HG03108 (cell line): ENCODE results near the gene PSEN2.
"Not testable (repeated sequence)": the region's sequence is repeated elsewhere in the genome, so short reads cannot be mapped to it uniquely, and the experiment has no call there.

Experiments used
- ATAC-seq: cut with Tn5 transposase; IDR thresholded peaks from one replicate; pipeline ENCODE4 v1.9.1; 2021; ENCODE audit warnings: moderate library complexity; ENCODE audit not compliant: unreplicated experiment

Gene PSEN2

DNA sequence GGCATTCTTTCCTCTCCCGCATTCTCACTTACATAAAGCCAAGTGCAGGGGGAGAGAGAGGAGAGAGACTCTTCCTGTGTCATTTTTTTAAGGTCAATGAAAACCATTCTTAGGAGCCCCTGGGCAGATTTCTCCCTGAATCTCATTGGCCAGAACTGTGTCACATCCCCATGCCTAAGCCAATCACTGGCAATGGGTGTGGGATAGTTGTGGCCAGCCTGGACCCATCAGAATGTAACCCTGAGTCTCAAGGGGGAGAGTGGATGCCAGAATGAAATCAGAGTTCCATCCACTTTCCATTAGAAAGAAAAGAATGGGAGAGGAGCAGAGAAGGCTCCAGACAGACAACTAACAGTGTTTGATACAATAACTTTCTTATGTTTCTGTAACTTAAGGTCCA lies 38.5 kb downstream of the PSEN2 start:
- no peak for ATAC-seq

DNA sequence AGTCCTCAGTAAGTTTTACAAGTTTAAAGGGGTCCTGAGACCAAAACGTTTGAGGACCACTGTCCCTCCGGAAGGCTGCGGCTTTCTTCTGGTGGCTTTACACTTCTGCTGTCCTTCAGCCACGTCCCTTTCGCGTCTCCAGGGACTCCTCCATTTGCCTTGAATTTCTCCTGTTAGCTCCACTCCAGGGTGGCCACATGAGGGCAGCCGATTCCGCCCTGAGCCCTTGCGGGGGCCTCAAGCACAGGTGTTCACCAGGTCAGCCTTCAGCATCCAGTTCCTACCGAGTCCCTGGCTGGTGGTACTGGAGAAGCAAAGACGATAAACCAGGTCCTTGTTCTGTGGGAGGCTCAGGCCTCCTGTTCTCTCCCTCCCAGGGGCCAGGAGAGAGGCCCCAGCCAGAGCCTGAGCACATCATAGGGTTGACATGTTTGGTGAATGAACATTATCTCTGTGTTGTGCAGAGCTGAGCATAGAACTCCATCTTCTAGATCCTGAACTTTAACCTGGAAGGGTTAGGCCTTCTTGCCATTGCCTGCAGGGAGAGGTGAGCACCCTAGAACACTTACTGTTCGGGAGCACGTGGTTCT lies 42.3 kb downstream of the PSEN2 start:
- no peak for ATAC-seq

DNA sequence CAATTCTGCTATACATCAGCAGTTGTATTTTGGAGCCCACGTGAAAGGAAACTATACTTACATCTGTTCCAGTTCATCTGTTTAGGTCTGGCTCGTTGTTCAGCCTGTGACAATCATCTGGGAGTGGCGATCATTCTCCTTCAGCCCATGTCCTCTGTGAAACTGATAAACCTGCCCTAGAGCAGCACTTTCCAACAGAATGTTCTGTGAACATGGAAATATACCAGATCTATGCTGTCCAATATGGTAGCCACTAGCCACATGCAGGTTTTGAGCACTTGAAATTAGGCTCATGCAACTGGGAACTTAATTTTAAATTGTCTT lies 45.2 kb downstream of the PSEN2 start:
- ATAC-seq: peak; percentile 16

DNA sequence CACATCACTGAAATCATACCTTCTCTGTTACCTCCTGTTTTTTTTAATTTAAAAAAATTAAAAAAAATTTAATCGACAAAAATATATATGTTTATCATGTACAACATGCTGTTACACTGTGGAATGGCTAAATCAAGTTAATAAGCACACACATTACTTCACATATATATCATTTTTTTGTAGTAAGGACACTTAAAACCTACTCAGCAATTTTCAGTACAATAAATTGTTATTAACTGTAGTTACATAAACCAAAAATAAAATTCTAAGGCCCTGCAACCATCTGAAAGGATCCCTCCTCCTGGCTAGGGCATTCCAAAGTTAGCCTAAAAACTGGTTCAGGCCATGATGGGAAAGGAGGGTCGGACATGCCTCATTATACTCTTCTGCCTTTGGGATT lies 46.1 kb downstream of the PSEN2 start:
- no peak for ATAC-seq

DNA sequence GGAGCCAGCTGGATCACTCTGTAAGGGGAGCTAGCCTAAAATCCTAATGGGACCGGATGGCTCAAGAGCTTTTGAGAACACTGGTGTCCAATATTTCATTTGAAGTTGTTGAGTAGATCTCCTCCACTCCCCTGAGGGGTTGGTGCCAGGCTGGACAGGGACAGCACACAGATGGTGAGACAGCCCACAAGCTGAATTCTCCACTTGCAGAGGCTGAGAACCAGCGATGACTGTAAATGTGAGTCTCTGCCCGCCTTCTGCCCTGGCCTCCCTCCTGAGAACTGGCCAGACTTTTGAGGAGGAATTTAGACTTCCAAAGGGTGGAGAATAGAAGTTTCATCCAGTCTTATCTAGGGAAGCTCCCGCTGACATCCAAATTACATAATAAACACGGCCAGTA lies 49.2 kb downstream of the PSEN2 start:
- ATAC-seq: no peak

DNA sequence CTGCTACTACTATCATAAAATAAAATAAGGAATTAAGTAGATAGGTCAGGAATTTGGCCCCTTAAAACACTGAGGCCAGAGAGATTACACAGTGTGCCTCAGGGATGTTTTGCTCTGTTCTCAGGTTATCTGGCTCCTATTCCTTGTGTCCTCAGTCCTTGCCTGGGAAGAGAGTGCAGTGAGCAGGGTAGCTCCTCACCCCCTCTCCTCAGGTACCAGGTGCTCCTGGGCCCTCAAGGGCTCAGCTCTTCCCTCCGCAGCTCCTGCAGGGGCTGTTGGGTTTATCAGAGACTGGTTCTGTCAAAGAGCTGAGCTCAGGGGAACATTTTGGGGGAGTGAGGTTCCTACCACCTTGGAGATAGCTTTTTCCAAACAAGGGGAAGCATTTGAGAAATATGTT lies 49.6 kb downstream of the PSEN2 start:
- ATAC-seq: no peak

DNA sequence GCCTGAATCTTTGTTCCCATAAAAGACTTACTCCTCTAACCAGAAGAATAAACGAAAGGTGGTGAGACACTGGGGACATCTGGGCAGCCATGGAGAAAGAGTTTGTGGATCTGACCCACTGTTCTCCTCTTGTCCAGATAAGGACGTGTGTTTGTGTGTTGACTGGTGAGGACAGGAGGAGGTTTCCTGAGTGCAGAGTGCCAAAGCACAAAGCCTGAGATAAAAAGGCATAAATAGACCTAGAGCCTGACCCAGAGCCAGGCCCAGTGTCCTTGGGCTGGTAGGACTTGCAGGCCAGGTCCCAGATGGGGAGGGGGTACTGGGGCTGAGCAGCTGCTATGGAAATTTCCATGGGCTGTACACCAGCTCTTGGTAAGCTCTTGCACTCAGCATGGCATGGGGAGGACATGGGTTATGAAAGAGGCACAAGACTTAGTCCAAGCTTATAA lies 50.1 kb downstream of the PSEN2 start:
- no peak for ATAC-seq

DNA sequence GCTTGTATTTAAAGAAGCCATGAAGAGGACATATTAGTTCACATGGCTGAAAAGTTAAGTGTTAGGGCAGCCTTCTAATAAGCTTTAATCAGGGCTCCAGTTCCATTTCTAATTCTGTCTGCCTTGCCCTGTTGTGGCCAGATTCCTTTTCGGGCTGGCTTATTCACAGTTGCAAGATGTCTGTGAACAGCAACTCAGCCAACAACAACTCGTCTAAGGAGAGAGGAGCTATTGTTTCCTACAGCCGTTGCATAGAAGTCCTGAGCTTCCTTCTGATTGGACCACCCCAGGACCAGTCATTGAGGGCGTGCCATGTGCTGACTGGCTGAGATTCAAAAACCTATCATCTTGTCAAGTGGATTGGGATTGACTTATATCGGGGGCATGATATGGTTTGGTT lies 51.1 kb downstream of the PSEN2 start:
- no peak for ATAC-seq

DNA sequence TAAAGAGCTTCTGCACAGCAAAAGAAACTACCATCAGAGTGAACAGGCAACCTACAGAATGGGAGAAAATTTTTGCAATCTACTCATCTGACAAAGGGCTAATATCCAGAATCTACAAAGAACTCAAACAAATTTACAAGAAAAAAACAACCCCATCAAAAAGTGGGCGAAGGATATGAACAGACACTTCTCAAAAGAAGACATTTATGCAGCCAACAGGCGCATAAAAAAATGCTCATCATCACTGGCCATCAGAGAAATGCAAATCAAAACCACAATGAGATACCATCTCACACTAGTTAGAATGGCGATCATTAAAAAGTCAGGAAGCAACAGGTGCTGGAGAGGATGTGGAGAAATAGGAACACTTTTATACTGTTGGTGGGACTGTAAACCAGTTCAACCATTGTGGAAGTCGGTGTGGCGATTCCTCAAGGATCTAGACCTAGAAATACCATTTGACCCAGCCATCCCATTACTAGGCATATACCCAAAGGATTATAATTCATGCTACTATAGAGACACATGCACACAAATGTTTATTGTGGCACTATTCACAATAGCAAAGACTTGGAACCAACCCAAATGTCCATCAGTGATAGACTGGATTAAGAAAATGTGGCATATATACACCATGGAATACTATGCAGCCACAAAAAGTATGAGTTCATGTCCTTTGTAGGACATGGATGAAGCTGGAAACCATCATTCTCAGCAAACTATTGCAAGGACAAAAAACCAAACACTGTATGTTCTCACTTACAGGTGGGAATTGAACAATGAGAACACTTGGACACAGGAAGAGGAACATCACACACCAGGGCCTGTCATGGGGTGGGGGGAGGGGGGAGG lies 59.1 kb downstream of the PSEN2 start:
- not testable (repeated sequence) for ATAC-seq

DNA sequence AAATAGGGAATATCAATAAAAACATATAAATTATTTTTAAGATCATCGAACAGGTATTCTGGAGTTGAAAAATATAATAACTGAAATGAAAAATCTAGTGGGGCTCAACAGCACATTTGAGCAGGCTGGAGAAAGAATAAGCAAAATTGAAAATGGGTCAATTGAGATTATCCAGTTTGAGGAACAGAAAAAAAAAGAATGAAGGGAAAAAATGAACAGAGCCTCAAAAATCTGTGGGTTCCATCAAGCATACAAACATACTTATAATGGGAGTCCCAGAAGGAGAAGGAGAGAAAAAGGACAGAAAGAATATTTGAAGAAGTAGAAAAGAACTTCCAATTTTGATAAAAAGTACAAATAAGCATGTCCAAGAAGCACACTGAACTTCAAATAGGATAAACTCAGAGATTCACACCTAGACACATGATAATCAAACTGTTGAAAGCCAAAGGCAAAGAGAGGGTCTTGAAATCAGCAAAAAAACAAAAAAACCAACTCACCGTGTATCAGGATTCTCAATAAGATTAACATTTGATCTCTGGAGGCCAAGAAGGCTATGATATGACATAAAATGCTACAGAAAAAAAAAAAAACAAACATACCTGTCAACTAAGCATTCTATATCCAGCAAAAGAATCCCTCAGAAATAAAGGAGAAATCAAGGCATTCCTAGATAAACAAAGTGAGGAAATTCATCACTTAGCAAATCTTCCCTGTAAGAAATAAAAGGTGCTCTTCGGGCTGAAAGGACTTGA lies 64.2 kb downstream of the PSEN2 start:
- ATAC-seq: no peak

DNA sequence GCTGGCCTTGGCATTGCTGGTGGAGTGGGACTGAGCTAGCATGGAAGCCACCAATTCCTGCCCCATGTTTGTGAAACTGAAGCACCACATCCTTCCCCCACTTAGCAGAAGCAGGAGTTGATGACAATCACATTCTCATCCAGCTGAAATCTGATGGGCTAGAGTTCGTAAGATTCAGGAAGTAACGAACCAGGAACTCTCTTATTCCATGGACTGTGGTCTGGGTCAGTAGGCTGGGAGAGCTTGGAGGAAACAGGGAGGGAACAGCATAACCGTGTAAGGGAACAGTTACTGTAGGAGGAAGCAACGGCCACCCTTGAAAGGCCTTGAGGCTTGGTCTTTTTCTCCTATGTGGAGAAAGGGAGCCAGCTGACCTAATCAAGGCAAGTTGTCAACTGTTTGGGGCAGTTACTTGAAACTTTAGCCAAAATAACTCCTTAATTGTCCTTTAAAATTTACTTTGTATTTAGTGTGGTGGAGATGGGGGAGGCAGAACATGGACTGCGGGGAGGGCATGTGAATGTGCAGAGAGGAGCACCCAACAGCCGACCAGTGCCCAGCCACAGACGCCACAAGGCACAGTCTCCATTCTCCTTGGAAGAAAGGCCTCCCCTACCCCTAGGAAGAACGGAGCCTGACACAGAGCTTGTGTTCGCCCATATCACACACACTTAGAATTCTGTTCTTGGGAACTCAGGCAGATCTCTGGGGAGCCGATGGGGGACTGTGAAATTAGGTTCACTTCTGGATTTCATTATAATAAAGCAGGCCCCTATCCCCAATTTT lies 67.7 kb downstream of the PSEN2 start:
- no peak for ATAC-seq

DNA sequence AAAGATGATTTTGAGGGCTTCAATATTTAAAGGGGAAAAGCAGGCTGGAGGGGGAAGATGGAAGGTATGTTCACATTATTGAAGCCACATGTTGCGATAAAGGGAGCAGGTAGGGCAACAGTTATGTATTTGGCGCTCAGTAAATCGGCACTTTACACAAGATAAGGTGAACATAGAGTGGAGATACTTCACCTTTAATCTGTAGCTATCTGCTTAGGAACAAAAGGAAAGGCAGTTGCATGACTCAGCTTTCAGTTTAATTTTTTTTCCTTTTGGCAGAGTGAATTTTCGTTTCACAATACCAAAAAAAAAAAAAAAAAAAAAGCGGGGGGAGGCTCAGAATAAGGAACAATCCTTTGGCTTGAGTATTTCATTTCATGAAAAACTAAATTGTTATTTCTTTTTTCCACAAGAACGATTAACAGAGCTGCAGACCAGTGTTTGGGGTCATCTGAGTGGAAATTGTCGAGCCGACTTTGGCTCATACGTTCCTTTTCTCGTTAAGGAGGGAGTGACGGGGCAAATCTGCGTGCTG lies 68.6 kb downstream of the PSEN2 start:
- ATAC-seq: no peak

DNA sequence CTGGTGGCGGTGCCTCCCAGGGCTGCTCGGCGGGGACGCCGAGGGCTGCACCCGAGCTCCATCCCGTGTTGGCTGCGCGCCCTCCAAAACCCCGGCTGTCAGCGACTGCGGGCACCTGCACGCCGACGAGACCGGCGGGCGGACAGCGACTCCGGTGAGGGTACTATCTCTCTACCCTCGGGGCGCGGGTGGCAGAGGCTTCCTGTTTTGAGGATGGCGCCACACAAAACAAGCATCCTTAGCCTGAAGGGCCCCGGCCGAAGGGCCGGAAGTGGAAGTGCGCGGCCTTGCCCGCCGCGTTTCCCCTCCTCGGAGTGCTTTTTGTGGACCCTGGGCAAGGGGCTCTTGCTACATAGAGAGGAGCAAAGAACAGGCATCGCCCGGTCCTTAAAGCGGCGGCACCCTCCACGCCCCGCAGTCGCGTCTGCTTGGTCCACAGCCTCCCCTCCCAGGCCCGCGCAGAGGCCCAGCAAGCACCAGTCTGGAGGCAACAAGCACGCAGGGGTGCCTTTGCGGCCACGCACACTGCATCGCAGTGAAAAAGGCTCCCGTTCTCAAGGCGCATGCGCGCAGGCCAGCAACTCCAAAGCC lies 69.1 kb downstream of the PSEN2 start:
- peak; percentile 13 for ATAC-seq

DNA sequence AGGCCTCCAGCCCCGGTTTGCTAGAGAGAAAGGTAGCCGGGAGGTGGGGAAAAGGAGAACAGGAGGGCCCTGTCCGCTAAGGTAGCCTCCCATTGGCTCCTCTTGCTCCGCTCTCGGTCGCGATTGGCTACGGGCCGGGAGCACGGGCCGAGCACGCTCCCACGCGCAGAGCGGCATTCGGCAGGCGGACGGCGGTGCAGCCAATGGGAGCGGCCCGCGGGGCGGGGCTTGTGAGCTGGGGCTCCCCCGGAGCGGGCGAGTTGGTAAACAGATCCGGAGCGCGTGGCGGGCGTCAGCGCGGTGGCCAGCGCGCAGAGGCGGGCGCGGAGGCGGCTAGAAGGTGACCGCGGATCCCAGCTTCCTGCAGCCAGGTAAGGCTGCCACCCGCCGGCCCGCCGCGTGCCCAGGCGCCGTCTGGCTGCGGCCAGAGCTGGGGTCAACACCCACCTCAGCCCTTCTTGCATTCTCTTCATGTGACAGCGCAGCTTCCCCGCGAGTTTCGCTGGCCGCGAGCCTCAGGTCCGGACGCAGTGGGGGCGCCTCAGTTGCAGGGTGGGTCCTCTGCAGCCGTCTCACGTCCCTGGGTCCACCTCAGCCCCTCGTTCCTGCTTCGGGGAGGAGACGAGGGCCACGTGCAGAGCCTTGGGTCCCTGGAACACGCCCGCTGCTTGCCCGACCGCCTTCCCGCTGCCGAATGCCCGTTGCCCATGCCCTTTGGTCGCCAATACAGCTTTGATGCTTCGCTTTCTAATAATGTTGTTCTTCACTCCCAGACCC lies 69.8 kb downstream of the PSEN2 start, which contains the start of gene COQ8A:
TSS of gene COQ8A (plus strand) at position 266 of the 777 bp plus-strand sequence. CDS start 21,092 bp downstream, outside the sequence.
- peak; percentile 95 for ATAC-seq

DNA sequence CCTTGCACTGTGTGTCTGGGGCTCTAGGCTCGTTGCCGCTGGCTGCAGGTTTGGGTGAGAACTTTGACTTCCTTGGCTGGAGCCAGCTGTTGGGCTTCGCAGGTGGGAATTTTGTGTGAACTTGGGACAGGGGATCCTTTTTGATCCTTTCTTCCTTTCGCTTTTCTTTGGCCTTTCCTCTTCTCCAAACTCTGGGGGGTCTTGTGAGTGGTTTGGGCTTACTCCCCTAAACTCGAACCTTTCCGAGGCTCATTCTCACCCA lies 70.3 kb downstream of the PSEN2 start:
- ATAC-seq: no peak

DNA sequence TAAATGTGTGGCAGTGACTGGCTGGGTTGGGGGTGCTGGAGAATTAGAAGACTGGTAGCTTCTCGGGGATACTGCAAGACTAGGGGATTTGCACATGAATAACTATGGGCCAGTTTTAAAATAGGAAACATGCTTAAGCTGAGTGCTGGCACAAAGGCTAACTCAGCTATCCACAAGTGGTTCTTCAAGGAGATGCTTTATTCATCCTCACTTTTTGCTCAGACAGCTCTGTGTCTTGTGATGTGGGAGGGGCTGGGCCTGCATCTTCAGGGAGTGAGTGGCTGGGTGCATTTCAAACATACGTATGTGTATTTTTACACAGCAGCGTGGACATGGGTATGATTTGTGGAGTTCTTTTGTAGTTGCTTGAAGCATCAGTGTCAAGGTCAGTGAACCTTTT lies 72.0 kb downstream of the PSEN2 start:
- ATAC-seq: no peak

DNA sequence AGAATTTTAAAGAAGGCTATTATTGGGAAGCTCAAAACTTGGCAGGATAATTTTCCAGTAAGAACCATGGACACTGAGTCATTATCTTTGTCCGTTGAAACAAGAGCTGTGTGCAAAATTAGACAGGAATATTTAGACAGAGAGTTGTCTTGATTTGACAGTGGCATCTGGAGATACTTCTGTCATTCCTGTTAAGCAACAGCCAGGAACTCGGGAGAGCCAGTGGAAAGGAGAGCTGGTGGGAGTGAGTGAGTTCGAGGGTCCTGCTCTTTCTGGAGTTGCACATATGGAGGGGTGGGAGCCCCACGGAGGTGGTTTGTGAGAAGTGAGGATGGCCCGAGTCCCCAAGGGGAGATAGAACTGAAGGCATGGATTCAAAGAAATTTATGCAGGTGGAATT lies 72.7 kb downstream of the PSEN2 start:
- ATAC-seq: no peak

DNA sequence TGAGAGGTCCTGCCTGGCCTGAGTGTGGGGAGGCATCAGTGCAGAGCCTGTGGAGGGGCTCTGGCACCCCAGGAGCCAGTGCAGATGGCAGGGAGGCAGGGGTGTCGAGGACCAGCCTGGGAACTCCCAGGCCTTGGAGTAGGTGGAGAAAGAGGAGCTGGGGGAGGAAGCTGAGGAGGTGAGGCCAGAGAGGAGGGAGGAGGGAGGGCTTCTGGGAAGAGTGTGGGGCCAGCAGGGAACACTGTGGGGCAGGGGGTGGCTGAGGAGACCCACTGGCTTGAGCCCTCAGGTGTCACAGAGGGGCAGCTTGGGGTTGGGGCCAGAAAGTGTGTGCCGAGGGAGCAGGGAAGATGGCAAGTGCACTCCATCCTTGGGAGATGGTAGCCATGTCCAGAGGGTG lies 73.5 kb downstream of the PSEN2 start:
- ATAC-seq: no peak

DNA sequence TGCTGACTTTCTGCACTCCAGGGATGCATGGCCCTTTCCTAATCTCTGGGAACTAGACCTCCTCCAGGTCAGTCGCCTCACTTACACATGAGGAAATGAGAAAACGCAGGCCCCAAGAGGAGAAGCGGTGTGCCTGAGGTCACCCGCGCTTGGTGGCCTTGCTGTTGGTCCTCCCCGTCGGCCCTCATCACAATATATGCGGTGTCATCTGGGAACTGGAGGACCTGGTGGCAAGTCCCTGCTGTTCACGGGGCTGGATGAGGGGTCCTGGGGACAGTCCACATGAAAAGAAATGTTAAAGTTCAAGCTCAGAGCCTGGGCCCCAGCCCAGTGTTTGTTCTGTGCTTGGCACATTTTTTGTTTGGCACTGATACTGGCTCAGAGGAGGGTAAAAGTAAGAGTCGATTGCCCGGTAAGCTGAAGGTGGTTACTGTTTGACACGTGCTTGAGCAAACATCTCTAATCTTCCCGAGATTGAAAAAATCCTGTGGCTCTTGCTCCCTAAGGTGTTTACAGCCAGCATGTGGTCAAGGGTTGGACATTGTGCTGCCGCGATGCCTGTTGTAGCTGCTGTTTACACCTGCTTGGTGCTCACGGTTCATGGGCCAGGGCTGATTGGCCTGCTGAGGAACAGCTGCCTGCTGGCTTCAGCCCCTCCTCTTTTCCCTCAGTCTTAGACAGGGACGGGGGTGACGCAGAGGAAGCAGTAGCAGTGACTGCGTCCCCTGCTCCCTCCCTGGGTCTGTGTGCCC lies 74.9 kb downstream of the PSEN2 start:
- no peak for ATAC-seq
